ENCODE results near the gene GADD45B. TPM values are rescaled to one million over a fixed set of nuclear protein-coding genes. Genes with fewer than 3 reads are reported as not detected.
A peak's percentile ranks its signal among the peaks of the same experiment; 100 is the strongest.
"Not testable (repeated sequence)": the region's sequence is repeated elsewhere in the genome, so short reads cannot be mapped to it uniquely, and the experiment has no call there.

GADD45B gene
- total RNA-seq, 6 experiments from 2014 or later: 39.0 to 176 (median 127) TPM

DNA sequence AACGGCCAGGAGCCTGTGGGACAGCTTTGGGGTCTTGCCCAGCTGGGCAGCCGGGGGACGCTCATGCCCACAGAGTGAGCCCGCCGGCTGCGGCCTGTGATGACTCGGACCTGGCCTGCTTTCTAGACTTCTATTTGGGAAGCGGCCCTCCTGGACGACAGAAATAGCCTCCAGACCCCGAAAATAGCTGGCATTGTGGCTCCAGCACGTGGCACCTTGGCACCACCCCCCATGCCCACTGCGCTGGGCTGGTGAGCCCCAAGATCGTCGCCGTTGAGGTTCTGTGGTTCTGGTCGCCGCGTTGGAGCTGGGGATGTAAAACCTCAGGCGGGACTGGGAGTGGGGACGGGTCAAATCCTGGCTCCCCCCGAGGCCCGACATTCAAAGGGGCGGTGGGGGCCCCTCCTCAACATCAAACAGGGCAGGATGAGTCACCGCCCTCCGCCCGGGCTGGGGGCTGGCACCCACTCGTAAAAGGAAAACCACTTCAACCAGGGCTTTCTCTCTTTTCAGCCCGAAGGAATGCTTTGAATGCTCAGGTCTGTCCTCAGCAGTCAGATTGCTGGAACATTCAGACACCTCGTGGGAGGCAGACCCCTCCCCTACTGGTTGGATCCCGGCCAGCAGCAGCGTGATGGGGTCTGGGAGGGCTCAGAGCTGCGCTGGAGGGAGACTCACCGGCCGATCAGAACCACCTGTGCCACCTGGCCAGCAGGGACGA lies 42.1 kb downstream of the GADD45B start:
- no peak for TF ChIP-seq POLR2A (IDR thresholded peaks at IDR 0.05)
- TF ChIP-seq, protein P1, sequence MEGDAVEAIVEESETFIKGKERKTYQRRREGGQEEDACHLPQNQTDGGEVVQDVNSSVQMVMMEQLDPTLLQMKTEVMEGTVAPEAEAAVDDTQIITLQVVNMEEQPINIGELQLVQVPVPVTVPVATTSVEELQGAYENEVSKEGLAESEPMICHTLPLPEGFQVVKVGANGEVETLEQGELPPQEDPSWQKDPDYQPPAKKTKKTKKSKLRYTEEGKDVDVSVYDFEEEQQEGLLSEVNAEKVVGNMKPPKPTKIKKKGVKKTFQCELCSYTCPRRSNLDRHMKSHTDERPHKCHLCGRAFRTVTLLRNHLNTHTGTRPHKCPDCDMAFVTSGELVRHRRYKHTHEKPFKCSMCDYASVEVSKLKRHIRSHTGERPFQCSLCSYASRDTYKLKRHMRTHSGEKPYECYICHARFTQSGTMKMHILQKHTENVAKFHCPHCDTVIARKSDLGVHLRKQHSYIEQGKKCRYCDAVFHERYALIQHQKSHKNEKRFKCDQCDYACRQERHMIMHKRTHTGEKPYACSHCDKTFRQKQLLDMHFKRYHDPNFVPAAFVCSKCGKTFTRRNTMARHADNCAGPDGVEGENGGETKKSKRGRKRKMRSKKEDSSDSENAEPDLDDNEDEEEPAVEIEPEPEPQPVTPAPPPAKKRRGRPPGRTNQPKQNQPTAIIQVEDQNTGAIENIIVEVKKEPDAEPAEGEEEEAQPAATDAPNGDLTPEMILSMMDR (IDR thresholded peaks at IDR 0.05): no peak
- Histone ChIP-seq H3K27ac (no peak overlapping the region), H3K9me3 (no peaks in the 10 kb centered on the region), H3K4me3 (no peak overlapping the region), H3K36me3 (no peaks in the 10 kb centered on the region), H3K4me1 (no peaks in the 10 kb centered on the region), H3K27me3 (no peaks in the 10 kb centered on the region)
- intact Hi-C loops (cut with DNase I): no loop called here
- DNase-seq (no peak), ATAC-seq (peak in 1 of 4 donors; percentile 6)
- 71% methylated on average over 10 of the region's 35 CpGs for WGBS (ENCODE audit: insufficient coverage, low coverage, low lambda C conversion rate, missing lambda C conversion rate)

DNA sequence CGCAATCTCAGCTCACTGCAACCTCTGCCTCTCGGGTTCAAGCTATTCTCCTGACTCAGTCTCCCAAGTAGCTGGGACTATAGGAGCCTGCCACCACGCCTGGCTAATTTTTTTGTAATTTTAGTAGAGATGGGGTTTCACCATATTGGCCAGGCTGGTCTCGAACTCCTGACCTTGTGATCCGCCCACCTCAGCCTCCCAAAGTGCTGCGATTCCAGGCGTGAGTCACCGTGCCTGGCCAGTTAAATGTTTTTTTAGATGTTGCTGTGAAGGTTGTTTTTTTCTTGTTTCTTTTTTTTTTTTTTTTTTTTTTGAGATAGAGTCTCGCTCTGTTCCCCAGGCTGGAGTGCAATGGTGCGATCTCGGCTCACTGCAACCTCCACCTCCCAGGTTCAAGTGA lies 42.9 kb downstream of the GADD45B start:
- ATAC-seq; intact Hi-C loops (cut with DNase I); DNase-seq; H3K27ac ChIP-seq; H3K4me1 ChIP-seq; H3K9me3 ChIP-seq; H3K4me3 ChIP-seq; H3K36me3 ChIP-seq; H3K27me3 ChIP-seq: not testable (repeated sequence)
- 84% methylated on average over 9 of the region's 11 CpGs for WGBS (ENCODE audit: insufficient coverage, low coverage, low lambda C conversion rate, missing lambda C conversion rate)

DNA sequence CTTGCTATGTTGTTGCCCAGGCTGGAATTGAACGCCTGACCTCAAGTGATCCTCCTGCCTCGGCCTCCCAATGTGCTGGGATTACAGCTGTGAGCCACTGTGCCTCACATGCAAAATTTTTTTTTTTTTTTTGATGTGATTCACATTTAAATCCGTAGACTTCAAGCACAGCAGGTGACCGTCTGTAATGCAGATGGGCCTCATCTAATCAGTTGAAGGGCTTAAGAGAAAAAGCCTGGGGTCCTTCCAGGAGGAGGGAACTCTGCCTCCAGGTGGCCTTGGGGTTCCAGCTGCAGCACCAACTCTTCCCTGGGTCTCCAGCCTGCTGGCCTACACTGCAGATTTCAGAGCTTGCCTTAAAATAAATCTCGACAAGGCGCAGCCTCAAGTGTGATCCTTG lies 43.6 kb downstream of the GADD45B start:
- 84% methylated on average over 5 of the region's 6 CpGs for WGBS (ENCODE audit: insufficient coverage, low coverage, low lambda C conversion rate, missing lambda C conversion rate)

DNA sequence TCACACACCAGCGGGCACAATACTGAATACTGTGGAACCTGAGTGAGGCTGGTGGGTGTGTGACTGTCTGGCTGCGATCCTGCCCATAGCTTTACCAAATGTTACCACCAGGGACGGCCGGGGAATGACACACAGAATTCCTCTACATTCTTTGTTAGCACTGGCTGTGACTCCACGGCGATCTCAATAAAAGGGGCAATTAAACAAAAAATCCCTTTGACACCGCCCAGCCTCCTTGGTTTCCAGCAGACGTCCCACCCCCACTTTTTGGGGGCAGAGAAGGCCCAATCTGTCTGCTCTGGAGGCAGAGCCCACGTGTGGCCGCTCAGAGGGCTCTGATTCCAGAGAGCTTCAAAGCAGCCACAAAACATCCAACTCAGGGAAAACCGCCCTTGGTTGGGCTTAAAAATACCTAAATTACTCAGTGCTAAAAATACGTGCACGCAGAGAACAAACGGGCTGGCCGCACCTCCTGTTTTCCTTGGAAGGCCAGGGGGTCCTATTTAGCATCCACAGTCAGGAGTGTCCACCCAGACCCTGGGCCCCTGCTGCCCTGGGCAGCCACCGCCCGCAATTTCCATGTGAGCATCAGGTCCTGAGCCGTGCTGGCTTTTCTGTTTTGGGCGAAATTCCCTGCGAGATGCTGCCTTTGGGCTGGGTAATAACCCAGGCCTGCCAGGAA lies 47.8 kb downstream of the GADD45B start:
- H3K4me1 ChIP-seq: peaks cover 0 to 7% (median 0%) of the 10 kb centered on the region in 4 donors
- ATAC-seq (no peak), DNase-seq (no peak)
- no peak overlapping the region for H3K27ac ChIP-seq
- intact Hi-C loops (cut with DNase I): no loop called here
- H3K36me3 ChIP-seq: no peaks in the 10 kb centered on the region
- 79% methylated on average over 6 of the region's 20 CpGs for WGBS (ENCODE audit: insufficient coverage, low coverage, low lambda C conversion rate, missing lambda C conversion rate)
- no peaks in the 10 kb centered on the region for H3K27me3 ChIP-seq
- H3K4me3 ChIP-seq: no peak overlapping the region
- no peaks in the 10 kb centered on the region for H3K9me3 ChIP-seq
- TF ChIP-seq, protein P1 (IDR thresholded peaks at IDR 0.05): no peak
- TF ChIP-seq POLR2A (IDR thresholded peaks at IDR 0.05): no peak

More for the DNA sequence above, 43.6 kb downstream of the GADD45B start:
- no peak overlapping the region for H3K4me3 ChIP-seq
- no peak for ATAC-seq
- H3K27ac ChIP-seq: no peak overlapping the region
- H3K4me1 ChIP-seq: no peaks in the 10 kb centered on the region
- TF ChIP-seq POLR2A (IDR thresholded peaks at IDR 0.05): no peak
- TF ChIP-seq, protein P1 (IDR thresholded peaks at IDR 0.05): no peak
- intact Hi-C loops (cut with DNase I): no loop called here
- no peaks in the 10 kb centered on the region for H3K27me3 ChIP-seq
- no peak for DNase-seq
- no peaks in the 10 kb centered on the region for H3K36me3 ChIP-seq
- H3K9me3 ChIP-seq: no peaks in the 10 kb centered on the region

DNA sequence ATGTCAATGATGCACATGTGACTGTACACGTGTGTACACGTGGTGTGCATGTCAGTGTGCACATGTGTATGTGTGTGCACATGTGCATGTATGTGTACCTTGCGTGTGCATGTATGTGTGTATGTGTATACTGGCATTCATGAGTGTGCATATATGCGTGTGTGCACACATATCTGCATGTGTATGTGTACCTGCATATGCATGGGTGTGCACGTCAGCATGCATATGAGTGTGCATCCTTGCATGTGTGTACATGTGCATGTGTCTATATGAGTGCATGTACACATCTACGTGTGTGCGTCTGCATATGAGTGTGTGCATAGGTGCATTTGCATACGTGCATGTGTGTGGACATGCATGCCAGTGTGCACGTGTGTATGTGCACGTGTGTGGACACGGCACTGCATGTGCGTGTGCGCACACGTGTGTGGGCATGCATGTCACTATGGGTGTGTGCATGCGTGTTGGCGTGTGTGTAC lies 48.5 kb downstream of the GADD45B start:
- no peak overlapping the region for H3K4me3 ChIP-seq
- peaks cover 0 to 7% (median 0%) of the 10 kb centered on the region in 4 donors for H3K4me1 ChIP-seq
- no peaks in the 10 kb centered on the region for H3K36me3 ChIP-seq
- intact Hi-C loops (cut with DNase I): no loop called here
- H3K9me3 ChIP-seq: no peaks in the 10 kb centered on the region
- ATAC-seq (peak in 1 of 4 donors; percentile 6), DNase-seq (no peak)
- no peak overlapping the region for H3K27ac ChIP-seq
- TF ChIP-seq, protein P1 (IDR thresholded peaks at IDR 0.05): no peak
- TF ChIP-seq POLR2A (IDR thresholded peaks at IDR 0.05): no peak
- H3K27me3 ChIP-seq: no peaks in the 10 kb centered on the region
- WGBS (ENCODE audit: insufficient coverage, low coverage, low lambda C conversion rate, missing lambda C conversion rate): 87% methylated on average over 9 of the region's 16 CpGs
